ENCODE results near the gene PPWD1.
A peak's percentile ranks its signal among the peaks of the same experiment; 100 is the strongest.

The PPWD1 gene

DNA sequence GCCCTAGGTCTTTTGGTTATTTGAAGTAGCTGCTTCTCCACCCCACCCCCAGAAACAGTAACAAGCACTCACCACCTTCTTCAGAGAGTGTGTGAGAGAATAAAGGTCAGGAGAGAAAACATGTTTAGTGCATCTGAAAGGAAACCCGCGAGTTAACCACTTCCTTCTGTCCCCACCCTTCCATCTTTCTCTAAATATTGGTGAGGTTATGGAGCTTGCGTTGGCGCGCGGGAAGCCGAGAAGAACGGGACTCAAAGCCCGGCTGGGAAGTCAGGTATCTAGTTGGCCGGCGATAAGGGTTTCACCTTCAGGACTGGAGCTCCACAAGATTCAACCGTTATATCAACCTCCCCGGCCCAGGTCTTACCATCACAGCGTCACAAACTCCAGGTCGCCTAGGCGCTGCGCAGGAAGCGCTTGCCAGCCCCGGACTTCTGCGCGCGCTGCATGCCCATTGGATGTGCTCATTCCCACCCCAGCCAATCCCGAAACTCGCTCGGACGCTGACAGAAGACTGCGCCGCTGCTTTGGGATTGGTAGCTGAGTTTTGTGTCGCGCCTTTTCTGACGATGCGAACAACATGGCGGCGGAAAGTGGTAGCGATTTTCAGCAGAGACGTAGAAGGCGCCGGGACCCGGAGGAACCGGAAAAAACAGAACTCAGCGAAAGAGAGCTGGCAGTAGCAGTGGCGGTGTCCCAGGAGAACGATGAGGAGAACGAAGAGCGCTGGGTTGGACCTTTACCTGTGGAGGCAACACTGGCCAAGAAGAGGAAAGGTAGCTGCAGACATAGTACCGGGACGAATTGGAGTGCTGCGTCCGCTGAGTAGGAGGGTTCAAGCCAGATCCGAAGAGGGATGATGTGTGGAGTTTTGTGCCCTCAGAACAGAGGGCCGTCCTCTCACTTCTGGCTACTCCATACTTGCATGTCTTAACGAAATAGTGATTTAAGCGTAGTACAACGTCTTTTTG is at the start of gene PPWD1, which contains the start of gene CENPK:
TSS of gene PPWD1 (plus strand) at position 566 of the 971 bp plus-strand sequence. CDS start at position 581, 15 bp downstream.
TSS of gene CENPK (minus strand) at position 438 of the 971 bp plus-strand sequence. CDS start 8,261 bp downstream, outside the sequence.
- Mint-ChIP-seq H3K4me1 (ENCODE audit: low read depth) (peaks cover 42% of the 10 kb centered on the region), H3K36me3 (ENCODE audit: low read depth) (peaks cover 26% of the 10 kb centered on the region), H3K4me3 (peak within 1 kb of the TSS; percentile 99), H3K27me3 (ENCODE audit: low read depth) (no peaks in the 10 kb centered on the region), H3K27ac (peak within 1 kb of the TSS; percentile 99), H3K9me3 (no peaks in the 10 kb centered on the region)

DNA sequence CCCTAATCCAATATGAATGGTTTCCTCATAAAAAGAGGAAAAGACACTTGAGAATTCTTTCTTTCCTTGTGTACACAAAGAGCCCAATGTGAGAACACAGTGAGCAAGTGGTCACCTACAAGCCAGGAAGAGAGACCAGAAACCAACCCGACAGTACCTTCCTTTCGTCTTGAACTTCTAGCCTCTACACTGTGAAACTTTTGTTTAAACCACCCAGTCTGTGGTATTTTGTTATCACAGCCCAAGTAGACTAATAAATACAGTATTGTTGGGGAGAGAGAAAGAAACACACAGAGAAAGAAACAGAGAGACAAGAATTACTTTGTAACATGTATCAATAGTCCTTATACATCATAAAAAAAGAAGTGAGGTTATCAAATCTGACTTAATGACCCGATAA is 37.4 kb upstream of the PPWD1 start:
- no peaks in the 10 kb centered on the region for H3K9me3 Mint-ChIP-seq
- no peak overlapping the region for H3K4me3 Mint-ChIP-seq
- peaks cover 26% of the 10 kb centered on the region for H3K36me3 Mint-ChIP-seq (ENCODE audit: low read depth)
- H3K4me1 Mint-ChIP-seq (ENCODE audit: low read depth), result no peaks in the 10 kb centered on the region
- H3K27ac Mint-ChIP-seq, result no peak overlapping the region
- H3K27me3 Mint-ChIP-seq (ENCODE audit: low read depth), result no peaks in the 10 kb centered on the region

DNA sequence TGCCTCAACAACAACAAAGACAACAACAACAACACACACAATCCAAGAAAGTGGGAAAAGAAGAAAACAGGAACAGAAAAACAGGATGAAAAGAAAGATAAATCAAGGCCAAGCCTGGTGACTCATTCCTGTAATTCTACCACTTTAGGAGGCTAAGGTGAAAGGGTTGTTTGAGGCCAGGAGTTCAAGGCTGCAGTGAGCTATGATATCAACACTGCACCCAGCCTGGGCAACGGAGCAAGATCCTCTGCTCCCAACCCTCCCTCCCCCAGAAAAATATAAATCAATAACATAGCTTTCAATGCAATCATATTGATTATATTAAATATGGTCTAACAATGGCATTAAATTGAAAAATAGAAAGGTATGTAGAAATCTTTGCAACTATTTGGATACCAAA is 32.2 kb upstream of the PPWD1 start:
- peaks cover 20% of the 10 kb centered on the region for H3K36me3 Mint-ChIP-seq (ENCODE audit: low read depth)
- no peaks in the 10 kb centered on the region for H3K27me3 Mint-ChIP-seq (ENCODE audit: low read depth)
- H3K4me3 Mint-ChIP-seq, result no peak overlapping the region
- no peaks in the 10 kb centered on the region for H3K9me3 Mint-ChIP-seq
- H3K4me1 Mint-ChIP-seq (ENCODE audit: low read depth), result no peaks in the 10 kb centered on the region
- H3K27ac Mint-ChIP-seq, result no peak overlapping the region

DNA sequence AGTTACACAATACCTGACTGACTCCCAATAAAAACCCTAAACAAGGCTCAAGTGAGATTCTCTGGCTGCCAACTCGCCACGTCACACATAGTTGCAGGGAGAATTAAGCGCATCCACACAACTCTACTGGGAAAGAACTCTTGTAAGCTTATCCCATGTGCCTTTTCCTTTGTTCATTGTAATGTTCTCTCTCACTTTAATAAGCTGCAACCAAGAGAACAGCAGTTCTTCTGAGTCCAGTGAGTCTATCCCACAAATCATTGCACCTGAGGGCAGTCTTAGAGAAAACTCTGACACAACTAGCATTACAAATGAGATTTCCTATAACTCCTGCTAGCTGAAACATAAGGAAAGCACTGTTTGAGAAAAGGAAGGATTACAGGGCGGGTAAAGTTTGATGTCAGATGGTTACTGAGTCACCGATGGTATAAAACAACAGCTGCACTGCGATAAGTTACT is 27.5 kb upstream of the PPWD1 start:
- H3K27ac Mint-ChIP-seq, result no peak overlapping the region
- no peak overlapping the region for H3K4me3 Mint-ChIP-seq
- H3K36me3 Mint-ChIP-seq (ENCODE audit: low read depth), result peaks cover 14% of the 10 kb centered on the region

DNA sequence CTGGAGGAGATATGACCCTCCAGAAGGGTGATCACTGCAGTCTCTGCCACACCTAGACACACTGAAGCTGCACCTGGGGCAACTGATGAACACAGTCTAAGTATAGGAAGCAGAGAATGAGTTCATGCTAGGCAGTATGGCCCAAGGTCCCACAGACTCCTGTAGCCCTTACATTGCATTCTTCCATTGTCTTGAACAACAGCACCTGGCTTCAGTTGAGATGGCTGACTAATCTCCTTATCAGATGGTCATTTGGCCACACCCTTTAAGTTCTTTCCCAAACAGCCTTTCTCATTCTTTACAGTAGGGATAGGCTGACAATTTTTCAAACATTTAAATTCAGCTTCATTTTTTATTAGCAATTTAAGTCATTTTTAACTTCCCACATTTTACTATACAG is 23.3 kb upstream of the PPWD1 start:
- Mint-ChIP-seq H3K27me3 (ENCODE audit: low read depth) (no peaks in the 10 kb centered on the region), H3K9me3 (no peaks in the 10 kb centered on the region), H3K36me3 (ENCODE audit: low read depth) (peaks cover 37% of the 10 kb centered on the region), H3K4me3 (no peak overlapping the region), H3K27ac (no peak overlapping the region), H3K4me1 (ENCODE audit: low read depth) (peaks cover 1% of the 10 kb centered on the region)

More for the DNA sequence above, 27.5 kb upstream of the PPWD1 start:
- H3K27me3 Mint-ChIP-seq (ENCODE audit: low read depth), result no peaks in the 10 kb centered on the region
- no peaks in the 10 kb centered on the region for H3K4me1 Mint-ChIP-seq (ENCODE audit: low read depth)
- no peaks in the 10 kb centered on the region for H3K9me3 Mint-ChIP-seq

DNA sequence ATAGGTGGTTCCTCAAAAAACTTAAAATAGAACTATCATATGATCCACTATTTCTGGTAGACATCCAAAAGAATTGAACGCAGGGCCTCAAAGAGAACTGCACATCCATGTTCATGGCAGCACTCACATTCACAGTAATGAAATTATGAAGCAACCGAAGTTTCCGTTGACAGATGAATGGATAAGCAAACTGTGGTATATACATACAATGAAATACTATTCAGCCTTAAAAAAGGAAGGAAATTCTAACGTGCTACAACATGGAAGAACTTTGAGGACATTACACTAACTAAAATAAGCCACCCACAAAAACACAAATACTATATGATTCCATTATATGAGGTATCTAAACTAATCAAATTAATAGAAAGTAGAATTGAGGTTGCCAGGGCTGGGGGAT is 18.6 kb upstream of the PPWD1 start:
- H3K27ac Mint-ChIP-seq, result no peak overlapping the region
- no peaks in the 10 kb centered on the region for H3K27me3 Mint-ChIP-seq (ENCODE audit: low read depth)
- peaks cover 9% of the 10 kb centered on the region for H3K4me1 Mint-ChIP-seq (ENCODE audit: low read depth)
- H3K36me3 Mint-ChIP-seq (ENCODE audit: low read depth), result peaks cover 53% of the 10 kb centered on the region
- H3K9me3 Mint-ChIP-seq, result no peaks in the 10 kb centered on the region
- no peak overlapping the region for H3K4me3 Mint-ChIP-seq

DNA sequence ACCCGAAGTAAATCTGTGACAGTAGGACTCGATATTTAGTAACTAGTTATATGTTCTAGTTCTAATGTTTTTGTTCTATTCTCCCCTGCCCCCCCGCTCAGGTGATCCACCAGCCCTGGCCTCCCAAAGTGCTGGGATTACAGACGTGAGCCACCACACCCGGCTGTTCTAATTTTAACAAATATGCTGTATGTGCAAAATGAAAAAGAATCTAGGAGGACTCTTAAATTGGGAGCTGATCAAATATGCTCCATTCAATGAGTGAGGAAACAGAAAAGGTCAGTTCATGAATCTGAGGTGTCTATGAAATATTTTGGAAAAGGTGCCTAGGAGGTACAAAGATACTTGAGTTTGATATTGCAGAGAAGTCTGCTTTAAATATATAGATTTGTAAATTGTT is 17.0 kb upstream of the PPWD1 start:
- H3K27ac Mint-ChIP-seq, result no peak overlapping the region
- no peaks in the 10 kb centered on the region for H3K9me3 Mint-ChIP-seq
- no peaks in the 10 kb centered on the region for H3K27me3 Mint-ChIP-seq (ENCODE audit: low read depth)
- H3K4me1 Mint-ChIP-seq (ENCODE audit: low read depth), result peaks cover 10% of the 10 kb centered on the region
- H3K36me3 Mint-ChIP-seq (ENCODE audit: low read depth), result peaks cover 61% of the 10 kb centered on the region
- H3K4me3 Mint-ChIP-seq, result no peak overlapping the region

DNA sequence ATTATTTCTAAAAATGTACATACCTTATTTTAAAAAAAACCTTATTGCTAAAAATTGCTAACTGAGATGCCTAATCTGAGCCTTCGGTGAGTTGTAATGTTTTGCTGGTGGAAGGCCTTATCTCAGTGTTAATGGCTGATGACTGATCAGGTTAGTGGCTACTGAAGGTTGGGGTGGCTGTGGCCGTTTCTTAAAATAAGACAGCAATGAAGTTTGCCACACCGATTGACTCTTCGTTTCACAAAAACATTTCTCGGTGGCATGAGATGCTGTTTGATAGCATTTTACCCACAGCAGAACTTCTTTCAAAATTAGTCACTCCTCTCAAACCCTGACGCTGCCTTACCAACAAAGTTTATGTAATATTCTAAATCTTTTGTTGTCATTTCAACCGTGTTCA is 14.8 kb upstream of the PPWD1 start:
- no peaks in the 10 kb centered on the region for H3K27me3 Mint-ChIP-seq (ENCODE audit: low read depth)
- H3K27ac Mint-ChIP-seq, result no peak overlapping the region

DNA sequence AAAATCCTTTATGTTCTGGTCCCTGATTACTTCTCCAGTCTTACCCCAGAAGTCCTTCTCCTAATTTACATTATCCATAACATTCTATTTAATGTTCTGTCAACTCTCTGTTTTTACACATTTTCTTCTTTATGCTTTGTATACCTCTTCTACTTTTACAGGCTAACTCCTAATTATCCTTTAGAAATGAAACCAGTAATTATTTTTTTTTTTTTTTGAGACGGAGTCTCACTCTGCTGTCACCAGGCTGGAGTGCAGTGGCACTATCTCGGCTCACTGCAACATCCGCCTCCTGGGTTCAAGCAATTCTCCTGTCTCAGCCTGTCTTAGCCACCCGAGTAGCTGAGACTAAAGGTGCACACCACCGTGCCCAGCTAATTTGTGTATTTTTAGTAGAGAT is 9.2 kb upstream of the PPWD1 start:
- Mint-ChIP-seq H3K36me3 (ENCODE audit: low read depth) (peaks cover 54% of the 10 kb centered on the region), H3K27me3 (ENCODE audit: low read depth) (no peaks in the 10 kb centered on the region), H3K9me3 (no peaks in the 10 kb centered on the region), H3K4me1 (ENCODE audit: low read depth) (peaks cover 28% of the 10 kb centered on the region), H3K27ac (peak overlapping the region; percentile 2), H3K4me3 (no peak overlapping the region)

More for the DNA sequence above, 14.8 kb upstream of the PPWD1 start:
- Mint-ChIP-seq H3K36me3 (ENCODE audit: low read depth) (peaks cover 54% of the 10 kb centered on the region), H3K4me1 (ENCODE audit: low read depth) (peaks cover 13% of the 10 kb centered on the region), H3K4me3 (no peak overlapping the region), H3K9me3 (no peaks in the 10 kb centered on the region)

DNA sequence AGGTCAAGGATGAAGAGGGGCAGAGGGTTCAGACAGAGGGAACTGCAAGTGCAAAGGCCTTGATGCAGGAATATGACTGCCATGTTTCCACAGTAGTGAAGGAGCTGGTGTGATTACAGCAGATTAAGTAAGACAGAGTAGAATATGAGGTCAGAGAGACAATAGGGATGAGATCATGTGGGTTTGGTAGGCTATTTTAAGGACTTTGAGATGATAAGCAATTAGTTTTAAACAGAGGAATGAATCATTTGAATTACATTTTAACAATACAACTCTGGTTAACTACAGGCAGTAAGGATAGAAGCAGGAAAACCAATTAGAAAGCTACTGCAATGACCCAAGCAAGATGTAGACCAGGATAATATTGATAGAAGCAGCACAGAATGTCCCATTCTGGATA is 7.8 kb upstream of the PPWD1 start:
- Mint-ChIP-seq H3K4me1 (ENCODE audit: low read depth) (peaks cover 30% of the 10 kb centered on the region), H3K27ac (no peak overlapping the region), H3K36me3 (ENCODE audit: low read depth) (peaks cover 50% of the 10 kb centered on the region), H3K9me3 (no peaks in the 10 kb centered on the region), H3K27me3 (ENCODE audit: low read depth) (no peaks in the 10 kb centered on the region), H3K4me3 (no peak overlapping the region)

DNA sequence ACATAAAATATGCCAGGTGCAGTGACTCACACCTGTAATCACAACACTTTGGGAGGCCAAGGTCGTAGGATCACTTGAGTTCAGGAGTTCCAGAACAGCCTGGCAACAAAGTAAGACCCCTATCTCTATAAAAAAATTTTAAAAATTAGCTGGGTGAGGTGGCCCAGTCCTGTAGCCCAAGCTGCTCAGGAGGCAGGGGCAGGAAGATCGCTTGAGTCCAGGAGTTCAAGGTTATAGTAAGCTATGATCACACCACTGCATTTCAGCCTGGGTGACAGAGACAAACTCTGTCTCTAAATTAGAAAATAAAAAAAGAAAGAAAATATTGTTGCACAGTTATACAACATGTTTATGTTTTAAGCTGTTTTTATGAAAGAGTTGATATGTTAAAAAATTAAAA is 6.9 kb upstream of the PPWD1 start:
- peaks cover 32% of the 10 kb centered on the region for H3K4me1 Mint-ChIP-seq (ENCODE audit: low read depth)
- H3K27ac Mint-ChIP-seq, result no peak overlapping the region
- no peaks in the 10 kb centered on the region for H3K9me3 Mint-ChIP-seq
- no peaks in the 10 kb centered on the region for H3K27me3 Mint-ChIP-seq (ENCODE audit: low read depth)
- no peak overlapping the region for H3K4me3 Mint-ChIP-seq
- H3K36me3 Mint-ChIP-seq (ENCODE audit: low read depth), result peaks cover 44% of the 10 kb centered on the region

DNA sequence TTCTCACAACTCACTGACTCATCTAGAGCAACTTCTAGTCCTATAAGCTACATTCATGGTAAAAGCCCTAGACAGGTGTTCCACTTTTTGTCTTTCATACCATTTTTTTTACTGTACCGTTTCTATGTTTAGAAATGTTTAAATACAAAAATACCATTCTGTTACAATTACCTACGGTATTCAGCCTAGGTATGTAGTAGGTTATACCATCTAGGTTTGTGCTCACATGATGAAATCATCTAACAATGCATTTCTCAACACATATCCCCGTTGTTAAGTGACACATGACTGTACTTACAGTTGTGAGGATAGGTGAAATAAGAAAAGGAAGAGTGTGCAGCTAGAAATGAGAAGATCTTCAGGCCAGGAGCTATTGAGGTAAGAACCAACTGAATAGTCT is 6.4 kb upstream of the PPWD1 start:
- Mint-ChIP-seq H3K36me3 (ENCODE audit: low read depth) (peaks cover 44% of the 10 kb centered on the region), H3K4me3 (no peak overlapping the region), H3K4me1 (ENCODE audit: low read depth) (peaks cover 36% of the 10 kb centered on the region), H3K9me3 (no peaks in the 10 kb centered on the region), H3K27ac (no peak overlapping the region), H3K27me3 (ENCODE audit: low read depth) (no peaks in the 10 kb centered on the region)

DNA sequence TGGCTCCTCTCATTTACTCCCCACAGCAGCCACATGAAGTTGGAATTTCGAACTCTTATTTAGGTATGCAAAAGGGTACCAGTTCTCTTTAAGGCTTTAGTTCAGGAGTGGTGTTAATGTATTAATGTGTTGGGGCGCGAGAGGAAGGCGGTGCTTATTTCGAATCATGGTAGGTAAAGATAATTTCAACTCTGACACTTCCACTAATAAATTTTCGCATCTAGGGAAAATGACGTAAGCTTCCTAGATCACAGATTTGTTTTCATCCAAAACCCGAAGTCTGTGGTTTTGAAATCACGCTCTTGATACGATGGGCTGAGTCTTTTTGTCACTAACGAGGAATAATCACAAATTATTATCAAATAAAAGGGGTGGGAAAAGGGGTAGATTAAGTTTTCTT is 681 bp downstream of the PPWD1 start:
- Mint-ChIP-seq H3K9me3 (no peaks in the 10 kb centered on the region), H3K27me3 (ENCODE audit: low read depth) (no peaks in the 10 kb centered on the region), H3K4me3 (peak overlapping the region; percentile 99), H3K27ac (peak overlapping the region; percentile 99), H3K36me3 (ENCODE audit: low read depth) (peaks cover 21% of the 10 kb centered on the region), H3K4me1 (ENCODE audit: low read depth) (peaks cover 37% of the 10 kb centered on the region)

DNA sequence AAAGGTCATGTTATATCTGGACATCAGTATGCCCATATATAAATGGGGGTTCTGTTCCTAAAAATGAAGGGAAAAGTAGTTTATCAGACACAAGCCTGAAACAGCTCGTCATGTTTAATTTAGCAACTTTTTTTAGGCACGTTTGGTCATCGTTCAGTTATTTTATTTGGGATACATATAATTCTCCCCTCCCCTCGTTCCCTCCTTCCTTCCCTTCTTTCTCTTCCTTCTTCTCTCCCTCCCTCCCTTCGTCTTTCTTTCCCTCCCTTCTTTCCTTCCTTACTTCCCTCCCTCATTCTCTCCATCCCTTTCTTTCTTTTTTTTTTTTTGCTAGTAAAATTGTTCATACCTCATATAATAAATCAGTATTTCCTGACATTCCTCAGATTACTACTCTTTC is 3.4 kb downstream of the PPWD1 start:
- no peak overlapping the region for H3K4me3 Mint-ChIP-seq
- peaks cover 28% of the 10 kb centered on the region for H3K4me1 Mint-ChIP-seq (ENCODE audit: low read depth)
- H3K36me3 Mint-ChIP-seq (ENCODE audit: low read depth), result peaks cover 17% of the 10 kb centered on the region
- H3K9me3 Mint-ChIP-seq, result no peaks in the 10 kb centered on the region
- no peaks in the 10 kb centered on the region for H3K27me3 Mint-ChIP-seq (ENCODE audit: low read depth)
- no peak overlapping the region for H3K27ac Mint-ChIP-seq

DNA sequence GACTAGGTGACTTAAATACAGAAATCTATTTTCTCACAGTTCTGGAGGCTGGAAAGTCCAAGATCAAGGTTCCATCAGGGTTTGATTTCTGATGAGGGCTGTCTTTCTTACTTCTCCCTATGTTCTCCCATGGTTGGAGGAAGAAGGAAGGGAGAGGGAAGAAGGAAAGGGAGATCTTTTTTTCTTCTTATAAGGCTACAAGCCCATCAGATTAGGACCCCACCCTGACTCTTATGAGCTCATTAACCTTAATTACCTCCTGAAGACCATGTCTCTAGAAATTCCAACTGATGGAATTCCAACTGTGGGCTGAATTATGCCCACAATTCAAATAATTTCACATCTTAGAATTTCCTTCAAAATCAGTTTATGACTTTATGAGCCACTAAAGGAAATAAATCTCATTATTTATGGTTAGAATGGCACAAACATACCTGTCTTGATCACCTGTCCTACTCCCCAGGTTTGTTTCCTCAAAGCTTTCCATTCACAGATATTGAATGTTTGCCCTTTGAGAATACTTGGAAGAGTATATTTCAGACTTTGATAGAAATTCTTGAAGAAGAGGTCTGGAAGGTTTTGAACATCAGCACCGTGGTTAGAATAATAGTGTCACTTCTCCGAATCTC is 7.6 kb downstream of the PPWD1 start:
- Mint-ChIP-seq H3K4me3 (no peak overlapping the region), H3K4me1 (ENCODE audit: low read depth) (peaks cover 19% of the 10 kb centered on the region), H3K27ac (no peak overlapping the region), H3K27me3 (ENCODE audit: low read depth) (no peaks in the 10 kb centered on the region), H3K9me3 (no peaks in the 10 kb centered on the region), H3K36me3 (ENCODE audit: low read depth) (peaks cover 32% of the 10 kb centered on the region)
